ENCODE results near the gene SLC35G1.

DNA sequence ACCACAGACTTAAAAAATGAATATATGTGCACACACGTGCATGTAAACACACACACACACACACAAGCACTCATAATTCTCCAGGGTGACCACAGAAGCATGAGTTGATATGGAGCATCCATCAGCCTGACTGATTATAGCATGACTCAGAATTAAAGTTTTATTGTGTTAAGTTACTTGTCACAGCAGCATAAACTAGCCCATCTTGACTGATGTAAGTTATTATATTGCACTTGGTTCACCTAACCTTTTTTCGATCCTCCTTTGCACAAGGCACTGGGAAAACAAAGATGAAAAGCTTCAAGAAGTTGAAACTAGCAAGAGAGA lies 18.8 kb upstream of the SLC35G1 start:
- TF ChIP-seq CTCF (IDR thresholded peaks at IDR 0.05) (no peak), POLR2A (IDR thresholded peaks at IDR 0.05) (no peak), EP300 (IDR thresholded peaks at IDR 0.05) (no peak)
